HG02870 (cell line): ENCODE measurements around the gene POU6F2.

Experiments used
- ATAC-seq: cut with Tn5 transposase; IDR thresholded peaks from one replicate; pipeline ENCODE4 v1.9.1; 2021; ENCODE audit warnings: mild to moderate bottlenecking, moderate library complexity; ENCODE audit not compliant: unreplicated experiment

POU6F2 gene

GRCh38 chr7:39488467-39489393 is 511.0 kb downstream of the POU6F2 start:
- no peak for ATAC-seq

DNA sequence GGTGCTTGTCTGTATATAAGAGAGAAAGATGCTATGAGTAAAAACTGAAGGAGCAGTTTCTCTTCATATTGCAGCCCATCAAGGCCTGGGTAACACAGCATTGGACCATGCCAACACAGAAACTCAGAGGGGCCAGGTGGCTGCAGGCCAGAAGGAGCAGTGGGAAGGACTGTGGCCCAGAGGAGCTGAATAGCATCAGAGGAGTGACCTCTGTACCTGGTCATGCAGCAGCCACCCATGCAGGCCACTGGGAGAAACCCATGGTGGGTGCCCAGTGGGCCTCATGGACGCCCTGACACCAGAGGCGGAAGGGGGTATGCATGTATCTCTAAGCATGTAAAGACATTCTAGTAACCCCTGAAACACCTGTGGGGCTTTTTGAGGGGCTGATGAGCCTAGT is 512.6 kb downstream of the POU6F2 start:
- no peak for ATAC-seq

GRCh38 chr7:39493934-39494333 is 516.2 kb downstream of the POU6F2 start:
- no peak for ATAC-seq

GRCh38 chr7:39501358-39501757 is 523.6 kb downstream of the POU6F2 start:
- no peak for ATAC-seq

DNA sequence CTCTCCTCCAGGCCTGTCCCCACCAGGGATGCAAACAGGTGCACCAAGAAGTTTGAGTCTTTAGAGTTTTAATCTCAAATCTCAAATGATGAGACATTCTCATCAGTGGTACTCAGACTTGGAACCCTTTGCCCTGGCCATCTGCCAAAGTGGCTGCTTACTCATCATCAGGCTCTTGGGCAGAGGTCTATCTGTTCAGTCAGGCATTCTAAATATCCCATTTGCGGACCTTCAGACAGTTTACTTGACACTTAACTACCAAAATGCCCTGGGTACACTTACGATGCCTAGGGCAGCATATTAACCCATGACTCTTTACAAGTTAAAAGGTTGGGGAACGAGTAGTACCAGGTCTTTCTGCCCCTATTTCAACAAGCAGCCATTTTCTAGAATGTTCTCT is 527.3 kb downstream of the POU6F2 start:
- no peak for ATAC-seq

DNA sequence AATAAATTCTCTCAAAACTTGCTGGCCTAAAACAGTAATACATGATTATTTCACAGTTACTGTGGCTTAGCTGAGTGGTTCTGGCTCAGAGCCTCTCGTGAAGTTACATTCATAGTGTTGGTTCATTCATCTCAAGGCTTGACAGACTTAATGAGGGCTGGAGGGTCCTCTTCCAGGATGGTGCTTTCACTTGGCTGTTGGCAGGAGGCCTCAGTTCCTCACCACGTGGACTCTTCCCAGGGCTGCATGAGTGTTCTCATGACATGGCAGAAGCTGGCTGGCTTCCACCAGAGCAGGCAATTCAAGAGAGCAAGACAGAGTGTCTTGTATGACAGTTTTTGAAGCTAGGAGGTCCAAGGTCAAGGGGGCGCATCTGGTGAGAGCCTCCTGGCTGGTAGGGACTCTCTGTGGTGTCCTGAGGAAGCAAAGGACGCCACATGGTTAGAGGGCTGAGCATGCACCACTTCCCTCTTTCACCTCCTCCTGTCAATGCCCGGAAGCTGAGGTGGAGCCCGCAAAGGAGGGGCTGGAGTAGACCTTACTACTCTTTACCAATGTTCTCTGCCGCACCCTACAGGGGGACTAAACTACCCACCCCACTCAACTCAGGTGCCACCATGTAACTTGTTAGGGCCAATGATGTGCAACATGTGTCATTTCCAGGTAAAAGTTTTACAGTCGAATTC is 530.3 kb downstream of the POU6F2 start:
- no peak for ATAC-seq

GRCh38 chr7:39509436-39509835 is 531.7 kb downstream of the POU6F2 start:
- ATAC-seq, result no peak

DNA sequence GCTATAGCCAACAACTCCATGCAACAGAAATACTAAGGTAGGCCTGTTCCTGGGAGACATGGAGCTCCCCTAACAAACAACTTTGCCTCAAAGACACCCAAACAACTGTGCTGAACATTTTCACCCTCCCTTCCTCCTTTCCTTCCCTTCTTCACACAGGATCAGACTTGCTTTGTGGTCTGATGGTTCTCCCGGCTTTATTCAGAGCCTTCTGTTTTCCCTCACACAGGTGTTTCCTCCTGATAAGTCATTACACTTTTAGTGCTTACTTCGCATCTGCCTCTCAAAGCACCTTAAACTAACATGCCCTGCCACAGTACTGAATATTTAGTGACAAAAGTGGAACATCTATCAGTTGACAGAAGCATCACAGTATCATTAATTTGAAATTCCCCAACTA is 532.2 kb downstream of the POU6F2 start:
- ATAC-seq, result no peak

DNA sequence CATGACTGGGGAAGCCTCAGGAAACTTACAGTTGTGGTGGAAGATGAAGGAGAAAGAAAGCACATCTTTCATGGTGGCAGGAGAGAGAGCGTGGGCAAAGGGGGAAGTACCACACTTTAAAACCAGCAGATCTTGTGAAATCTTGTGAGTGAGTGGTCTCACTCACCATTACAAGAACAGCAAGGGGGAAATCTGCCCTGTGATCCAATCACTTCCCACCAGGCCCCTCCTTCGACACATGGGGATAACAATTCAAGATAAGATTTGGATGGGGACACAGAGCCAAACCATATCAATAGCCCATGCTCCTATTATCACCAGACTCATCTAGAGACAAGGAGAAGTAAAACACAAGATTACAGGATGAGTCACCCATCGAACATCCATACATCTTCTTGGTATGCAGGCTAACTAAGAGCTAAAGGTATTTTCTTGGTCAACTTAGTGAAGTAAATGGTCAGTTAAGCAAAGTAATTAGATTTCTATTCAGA is 533.2 kb downstream of the POU6F2 start:
- ATAC-seq, result no peak

- ATAC-seq, result no peak
Measured at GRCh38 chr7:39515534-39516228, 538.0 kb downstream of the POU6F2 start.

DNA sequence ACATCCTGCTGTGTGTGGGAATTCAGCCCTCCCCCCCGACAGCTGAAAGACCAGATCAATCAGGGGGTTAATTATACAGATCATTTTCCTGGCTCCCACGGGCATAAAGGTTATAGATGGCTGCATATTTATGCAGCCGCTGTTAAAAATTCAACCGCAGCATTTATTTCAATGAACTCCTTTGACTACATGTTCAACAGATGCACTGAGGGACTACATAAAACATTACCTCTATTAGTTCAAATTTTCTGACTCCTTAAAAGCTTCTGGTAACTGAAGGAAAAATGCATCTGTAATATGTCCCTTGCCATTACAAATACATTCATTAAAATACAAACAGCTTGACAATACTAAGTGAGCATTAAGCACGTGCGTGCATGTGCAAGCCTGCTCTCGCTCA is 538.8 kb downstream of the POU6F2 start:
- ATAC-seq, result no peak

DNA sequence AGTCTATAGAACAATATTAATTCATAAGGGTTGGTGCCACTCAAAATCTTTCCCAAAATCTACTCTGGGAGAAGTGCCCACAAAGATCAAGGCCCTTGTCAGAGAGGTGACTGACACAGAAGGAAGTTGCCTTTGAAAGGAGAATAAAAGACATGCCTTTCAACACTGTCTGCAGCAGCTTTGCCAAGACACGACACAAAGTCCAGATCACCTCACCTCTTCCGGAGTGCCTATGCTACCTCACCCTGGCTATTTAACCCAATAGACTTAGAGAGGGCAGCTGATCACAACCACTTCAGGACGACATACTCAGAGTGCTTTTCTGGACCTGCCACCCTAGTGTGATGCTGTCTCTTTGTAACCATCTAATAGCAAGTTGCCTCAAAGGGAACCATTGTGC is 539.5 kb downstream of the POU6F2 start:
- no peak for ATAC-seq
